SK-N-SH (cell line): ENCODE measurements around the gene POLR3B. TPM values are rescaled to one million over a fixed set of nuclear protein-coding genes. Genes with fewer than 3 reads are reported as not detected.
"Not testable (repeated sequence)": the region's sequence is repeated elsewhere in the genome, so short reads cannot be mapped to it uniquely, and the experiment has no call there.

Experiments
- CTCF ChIA-PET: fragments of 300-600, 350-600 bp; formaldehyde crosslinking; extraction: SDS; loops from one replicate; lab custom pipeline; 2021; lab: Yijun Ruan, JAX
- POLR2A ChIA-PET: fragments of 350-600 bp; sonication (Branson Sonifier 250); formaldehyde crosslinking; extraction: SDS; loops from one replicate; lab custom pipeline; 2020; ENCODE audit warnings: antibody characterized with exemption, inconsistent platforms; lab: Yijun Ruan, JAX
- DNase-seq: peaks from one replicate; pipeline ENCODE4 v3.0.0; 2012
- H2AFZ ChIP-seq: fragments of 200-600 bp; sonication (generic); 2 replicates; pipeline ENCODE4 v1.8.1; 2016; ENCODE audit warnings: antibody characterized with exemption, mild to moderate bottlenecking, low read depth
- H3F3A ChIP-seq: fragments of 200-600 bp; sonication (generic); replicated peaks from 2 replicates; pipeline ENCODE3; 2016; ENCODE audit warnings: antibody characterized with exemption, mild to moderate bottlenecking; ENCODE audit not compliant: insufficient read depth
- H3K27ac ChIP-seq, 2 experiments: fragments of 200-500 bp in 1 of 2; fragments of 200-600 bp in 1 of 2; sonication (Bioruptor generic) in 1 of 2; sonication (generic), shearing (Covaris generic) in 1 of 2; 2 replicates each; pipeline versions ENCODE4 v1.5.1 to v1.6.1; 2014 to 2016; ENCODE audit warnings: low read depth in 2 of 2, inconsistent platforms in 1 of 2, low read length in 1 of 2, mild to moderate bottlenecking in 1 of 2, mixed read lengths in 1 of 2
- H3K27me3 ChIP-seq: fragments of 200-600 bp; sonication (generic), shearing (Covaris generic); 2 replicates; pipeline ENCODE4 v1.6.1; 2016; ENCODE audit warnings: mixed run types; ENCODE audit not compliant: insufficient read depth
- H3K36me3 ChIP-seq, 2 experiments: fragments of 200-500 bp in 1 of 2; fragments of 200-600 bp in 1 of 2; sonication (Bioruptor generic) in 1 of 2; sonication (generic) in 1 of 2; replicated peaks in 1 of 2; 2 replicates each; pipeline versions ENCODE3 to v1.5.1; 2014 to 2016; ENCODE audit warnings: low read length in 1 of 2, mild to moderate bottlenecking in 1 of 2; ENCODE audit not compliant: insufficient read depth in 2 of 2, control insufficient read depth in 1 of 2
- H3K4me1 ChIP-seq, 2 experiments: fragments of 200-500 bp in 1 of 2; fragments of 200-600 bp in 1 of 2; sonication (Bioruptor generic) in 1 of 2; sonication (generic), shearing (Covaris generic) in 1 of 2; 2 replicates each; pipeline versions ENCODE4 v1.5.1 to v1.6.1; 2014 to 2016; ENCODE audit warnings: low read depth in 1 of 2, low read length in 1 of 2, mixed run types in 1 of 2; ENCODE audit not compliant: insufficient read depth in 2 of 2, control insufficient read depth in 1 of 2
- H3K4me2 ChIP-seq: fragments of 200-600 bp; sonication (generic), shearing (Covaris generic); 2 replicates; pipeline ENCODE4 v1.6.1; 2017; ENCODE audit warnings: mixed run types
- H3K4me3 ChIP-seq, 2 experiments: fragments of 200-500 bp in 1 of 2; fragments of 200-600 bp in 1 of 2; sonication (Bioruptor generic) in 1 of 2; sonication (generic), shearing (Covaris generic) in 1 of 2; 2 replicates each; pipeline versions ENCODE4 v1.5.1 to v1.8.1; 2014 to 2016; ENCODE audit warnings: low read depth in 2 of 2, inconsistent platforms in 1 of 2, low read length in 1 of 2, mild to moderate bottlenecking in 1 of 2, mixed read lengths in 1 of 2, moderate library complexity in 1 of 2
- H3K79me2 ChIP-seq: fragments of 200-600 bp; sonication (generic); 2 replicates; pipeline ENCODE4 v1.8.1; 2017; ENCODE audit warnings: mild to moderate bottlenecking; ENCODE audit not compliant: insufficient read depth
- H3K9ac ChIP-seq: fragments of 200-600 bp; sonication (generic); 2 replicates; pipeline ENCODE4 v1.6.1; 2017; ENCODE audit warnings: mixed run types
- H3K9me2 ChIP-seq: fragments of 200-600 bp; sonication (generic); 2 replicates; pipeline ENCODE4 v1.6.1; 2017; ENCODE audit warnings: mixed run types
- H3K9me3 ChIP-seq: fragments of 200-600 bp; sonication (generic); 2 replicates; pipeline ENCODE4 v1.6.1; 2017; ENCODE audit warnings: mixed run types, mild to moderate bottlenecking, moderate library complexity
- H4K20me1 ChIP-seq: fragments of 200-600 bp; sonication (generic); 2 replicates; pipeline ENCODE4 v1.6.1; 2017; ENCODE audit warnings: mild to moderate bottlenecking, mixed run types; ENCODE audit not compliant: insufficient read depth
- ELF1 ChIP-seq: IDR thresholded peaks from 2 replicates; pipeline ENCODE4 v1.4.0; 2012
- EP300 ChIP-seq, 2 experiments: IDR thresholded peaks; 2 replicates each; pipeline versions ENCODE4 v1.4.0 to v1.6.1; 2012; ENCODE audit warnings: borderline replicate concordance in 1 of 2, low read depth in 1 of 2, low read length in 1 of 2
- FOSL2 ChIP-seq: IDR thresholded peaks from 2 replicates; pipeline ENCODE4 v1.4.0; 2012; ENCODE audit warnings: low read depth, mild to moderate bottlenecking, moderate library complexity, borderline replicate concordance
- JUND ChIP-seq: IDR thresholded peaks from 2 replicates; pipeline ENCODE4 v1.4.0; 2012
- NFIC ChIP-seq: IDR thresholded peaks from 2 replicates; pipeline ENCODE4 v1.4.0; 2012; ENCODE audit warnings: borderline replicate concordance
- PBX3 ChIP-seq: IDR thresholded peaks from 2 replicates; pipeline ENCODE4; 2012
- REST ChIP-seq: IDR thresholded peaks from 2 replicates; pipeline ENCODE4 v1.6.1; 2012; ENCODE audit warnings: mild to moderate bottlenecking, low read depth, low read length, moderate library complexity
- TAF1 ChIP-seq: IDR thresholded peaks from 2 replicates; pipeline ENCODE4 v1.6.1; 2012; ENCODE audit warnings: low read depth, mild to moderate bottlenecking, low read length, moderate library complexity, borderline replicate concordance
- WGBS: methylation state at CpG from one replicate; pipeline ENCODE4 v1.1.6; 2017; ENCODE audit warnings: low lambda C conversion rate; 5-methylcytosine and 5-hydroxymethylcytosine counted together
- polyA plus RNA-seq, 3 experiments: library from polyadenylated mRNA; depleted of rRNA; stranded (reverse); fragments of >200 nt; gene quantifications; 2 replicates each; pipeline ENCODE4 v1.2.3, GENCODE V29; 2012

Gene POLR3B
- polyA plus RNA-seq, 1 of the 3 experiments (the other 2 are of a cell fraction), result 3.3 TPM

- TF ChIP-seq REST, result no peak
- TF ChIP-seq EP300 (IDR thresholded peaks at IDR 0.05; ENCODE audit: borderline replicate concordance in 1 of 2, low read depth in 1 of 2, low read length in 1 of 2), result no peak
- TF ChIP-seq FOSL2, result no peak
- TF ChIP-seq NFIC, result no peak
- TF ChIP-seq, all 33 proteins: peak for 0
These were observed 23.4 kb downstream of the POLR3B start (continued) for GRCh38 chr12:106380954-106381353.

- H3K9me2 ChIP-seq, H3K4me3 ChIP-seq, H2AFZ ChIP-seq, H3K27me3 ChIP-seq, H3K27ac ChIP-seq, H4K20me1 ChIP-seq, DNase-seq, H3K4me1 ChIP-seq, H3K79me2 ChIP-seq, H3F3A ChIP-seq, H3K4me2 ChIP-seq, POLR2A ChIA-PET, H3K9ac ChIP-seq, H3K9me3 ChIP-seq: not testable (repeated sequence)
- peaks cover 20 to 65% of the 10 kb centered on the region in 2 experiments for H3K36me3 ChIP-seq
- WGBS, result 91% methylated on average over 4 of the region's 4 CpGs
- CTCF ChIA-PET, result interaction anchor here (10.7 kb wide), 1 partner anchor 537 kb away, joined by 92 read pairs; no protein-coding TSS in a partner anchor
These were observed 24.3 kb downstream of the POLR3B start for GRCh38 chr12:106381866-106382265.

- Histone ChIP-seq H3K27me3 (no peaks in the 10 kb centered on the region), H3K4me2 (no peak overlapping the region), H3K4me1 (no peaks in the 10 kb centered on the region), H3K9ac (no peak overlapping the region), H4K20me1 (no peaks in the 10 kb centered on the region), H3F3A (no peaks in the 10 kb centered on the region), H3K27ac (no peak overlapping the region), H3K79me2 (no peaks in the 10 kb centered on the region), H3K9me2 (no peaks in the 10 kb centered on the region), H2AFZ (no peak overlapping the region), H3K4me3 (no peak overlapping the region), H3K9me3 (peaks cover 3% of the 10 kb centered on the region; the same call in 1 of the 2 replicates), H3K36me3 (peaks cover 7 to 22% of the 10 kb centered on the region in 2 experiments)
- no peak for TF ChIP-seq JUND
- TF ChIP-seq ELF1, result no peak
- no peak for TF ChIP-seq TAF1
- 0 out of 2 replicates have a peak, but pooled peaks have one; percentile 8 for TF ChIP-seq PBX3
- 94% methylated on average over 5 of the region's 5 CpGs for WGBS
- ChIA-PET CTCF (interaction anchor here (0.6 to 10.7 kb wide), 11 partner anchors 8 to 534 kb away, joined by 3 to 92 read pairs (median 4); partner anchors contain the start of gene POLR3B), POLR2A (no interaction called here)
- DNase-seq, result no peak
These were observed 29.4 kb downstream of the POLR3B start for GRCh38 chr12:106386813-106387535.
